ENCODE measurements around the gene CT45A1. TPM values are rescaled to one million over a fixed set of nuclear protein-coding genes. Genes with fewer than 3 reads are reported as not detected.
"Not testable (repeated sequence)": the region's sequence is repeated elsewhere in the genome, so short reads cannot be mapped to it uniquely, and the experiment has no call there.

CT45A1 gene
- total RNA-seq, 4 donors from 2014 or later = not detected

- TF ChIP-seq CTCF (IDR thresholded peaks at IDR 0.05) = no peak
- no peak for TF ChIP-seq POLR2A (IDR thresholded peaks at IDR 0.05)
- WGBS, 2 donors = 94 to 95% methylated on average over 9 to 16 of the region's 23 CpGs
- H3K27me3 ChIP-seq = no peaks in the 10 kb centered on the region
These were observed 27.8 kb downstream of the CT45A1 start for GRCh38 chrX:135741192-135741715.

DNA sequence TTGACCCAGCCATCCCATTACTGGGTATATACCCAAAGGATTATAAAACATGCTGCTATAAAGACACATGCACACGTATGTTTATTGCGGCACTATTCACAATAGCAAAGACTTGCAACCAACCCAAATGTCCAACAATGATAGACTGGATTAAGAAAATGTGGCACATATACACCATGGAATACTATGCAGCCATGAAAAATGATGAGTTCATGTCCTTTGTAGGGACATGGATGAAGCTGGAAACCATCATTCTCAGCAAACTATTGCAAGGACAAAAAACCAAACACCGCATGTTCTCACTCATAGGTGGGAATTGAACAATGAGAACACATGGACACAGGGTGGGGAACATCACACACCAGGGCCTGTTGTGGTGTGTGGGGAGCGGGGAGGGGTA is 31.3 kb downstream of the CT45A1 start:
- H3K27ac ChIP-seq; H3K36me3 ChIP-seq; intact Hi-C loops (cut with DNase I); H3K4me1 ChIP-seq; DNase-seq; H3K27me3 ChIP-seq; H3K9me3 ChIP-seq; H3K4me3 ChIP-seq (replicated peaks in 1 of 3): not testable (repeated sequence)
- WGBS, 2 donors = 92% methylated on average over 3 to 4 of the region's 4 CpGs

More at GRCh38 chrX:135741192-135741715, 27.8 kb downstream of the CT45A1 start:
- no peak overlapping the region for H3K4me3 ChIP-seq (replicated peaks in 1 of 3)
- no peaks in the 10 kb centered on the region for H3K4me1 ChIP-seq
- intact Hi-C loops (cut with DNase I) = no loop called here
- no peak for DNase-seq
- H3K27ac ChIP-seq = no peak overlapping the region
- no peaks in the 10 kb centered on the region for H3K9me3 ChIP-seq
- H3K36me3 ChIP-seq = no peaks in the 10 kb centered on the region

GRCh38 chrX:135768091-135768490 is 54.7 kb downstream of the CT45A1 start, which contains the start of gene CT45A3:
Gene CT45A3 (minus strand): TSS chrX:135768191. CDS start chrX:135764444, 3,747 bp downstream.
- H3K27me3 ChIP-seq; H3K27ac ChIP-seq; H3K4me1 ChIP-seq; H3K9me3 ChIP-seq; intact Hi-C loops (cut with DNase I); H3K36me3 ChIP-seq; H3K4me3 ChIP-seq (replicated peaks in 1 of 3); DNase-seq: not testable (repeated sequence)
- WGBS, 2 donors = no CpG with 5 or more reads among the region's 17 CpGs

Small RNAs within 50 kb of the gene (small RNA-seq; reads per million reads assigned to genes)
- gene AC240442.1 = not detected

Other genes starting within 250 kb of the CT45A1 start
- gene INTS6L, start 193.0 kb upstream of the CT45A1 start, total RNA-seq = 10 to 100 TPM in 1 of 4 donors, 1 to 10 TPM in 3; 4.9 to 11.0 (median 7.7) TPM
- gene CT45A3, start 54.6 kb downstream of the CT45A1 start, total RNA-seq = not detected
- not detected for gene CT45A5, start 71.9 kb downstream of the CT45A1 start, total RNA-seq
- not detected for gene CT45A6, start 89.1 kb downstream of the CT45A1 start, total RNA-seq
- not detected for gene CT45A2, start 106.4 kb downstream of the CT45A1 start, total RNA-seq
- not detected for gene CT45A7, start 123.6 kb downstream of the CT45A1 start, total RNA-seq
- gene CT45A8, start 140.9 kb downstream of the CT45A1 start, total RNA-seq = not detected
- not detected for gene CT45A9, start 158.2 kb downstream of the CT45A1 start, total RNA-seq
- gene CT45A10, start 179.8 kb downstream of the CT45A1 start, total RNA-seq = not detected
- gene SAGE1, start 180.1 kb downstream of the CT45A1 start, total RNA-seq = not detected

Data from thyroid gland (tissue), 4 donors.